ENCODE data around the gene MLXIPL.
"Not testable (repeated sequence)": the region's sequence is repeated elsewhere in the genome, so short reads cannot be mapped to it uniquely, and the experiment has no call there.

Gene MLXIPL

DNA sequence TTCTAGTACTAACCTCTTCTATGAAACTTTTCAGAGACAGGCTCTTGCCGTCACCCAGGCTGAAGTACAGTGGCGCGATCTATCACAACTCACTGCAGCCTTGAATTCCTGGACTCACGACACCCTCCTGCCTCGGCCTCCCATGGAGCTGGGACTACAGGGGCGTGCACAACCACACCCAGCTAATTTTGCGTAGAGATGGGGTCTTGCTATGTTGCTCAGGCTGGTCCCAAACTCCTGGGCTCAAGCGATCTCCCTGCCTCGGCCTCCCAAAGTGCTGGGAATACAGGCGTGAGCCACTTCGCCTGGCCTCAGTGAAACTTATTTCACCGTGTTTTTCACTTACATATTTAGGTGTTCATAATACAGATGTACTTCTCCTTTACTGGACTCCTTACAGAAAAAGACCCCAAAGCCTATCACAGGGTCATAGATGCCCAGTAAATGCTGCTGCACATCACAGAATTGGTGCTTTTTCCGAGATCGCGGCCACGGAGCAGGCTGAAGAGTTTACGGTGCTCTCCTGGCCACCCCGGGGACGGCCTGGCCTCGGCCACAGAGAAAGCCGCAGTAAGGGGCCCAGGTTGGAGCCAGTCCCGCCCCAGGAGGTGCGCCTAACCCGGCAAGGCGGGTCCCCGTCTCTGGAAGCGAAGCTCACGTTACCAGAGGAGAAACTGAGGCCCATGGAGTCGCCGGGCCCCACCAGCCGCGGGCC is 46.5 kb downstream of the MLXIPL start:
- no peak for FAIRE-seq

- no peak for FAIRE-seq
Measured at GRCh38 chr7:73573791-73574190, 50.5 kb downstream of the MLXIPL start.

DNA sequence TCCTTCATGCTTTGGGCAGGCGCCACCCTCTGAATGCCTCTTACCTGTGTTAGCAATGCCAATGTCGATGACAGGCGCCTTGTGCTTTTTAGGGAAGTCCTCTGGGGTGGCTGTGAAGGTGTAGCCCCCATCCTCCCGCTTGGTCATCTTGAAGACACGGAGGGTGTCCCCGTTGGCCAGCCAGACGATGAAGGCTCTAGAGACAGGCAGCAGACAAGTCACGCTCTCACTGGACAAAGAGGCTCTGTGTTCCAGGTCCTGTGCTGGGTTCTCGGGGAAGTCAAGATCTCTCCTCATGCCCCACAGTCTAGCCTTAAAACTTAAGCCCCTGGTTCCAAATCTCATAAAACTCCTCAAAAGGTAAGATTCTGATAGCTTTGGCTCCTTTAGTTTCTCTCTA is 51.0 kb downstream of the MLXIPL start:
- no peak for FAIRE-seq

GRCh38 chr7:73572767-73573186 is 51.5 kb downstream of the MLXIPL start:
- no peak for FAIRE-seq

DNA sequence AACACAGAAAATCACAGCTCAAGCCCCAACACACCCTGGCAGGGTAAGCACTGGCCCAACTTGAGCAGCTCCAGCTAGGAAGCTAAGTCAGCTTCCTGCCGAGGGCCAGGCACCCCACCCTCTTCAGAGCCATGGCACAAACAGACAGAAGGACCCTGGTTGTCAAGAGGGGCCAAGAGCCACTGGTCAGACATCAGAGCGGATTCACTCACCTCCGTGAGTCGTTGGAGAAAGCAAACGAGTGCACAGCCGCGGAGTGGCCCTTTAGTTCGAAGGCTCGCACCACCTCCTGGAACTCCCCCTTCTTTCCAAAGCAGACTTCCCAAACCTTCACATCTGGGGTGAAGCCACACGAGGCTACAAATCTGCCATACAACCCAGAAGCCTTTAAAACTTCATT is 53.3 kb downstream of the MLXIPL start:
- no peak for FAIRE-seq

DNA sequence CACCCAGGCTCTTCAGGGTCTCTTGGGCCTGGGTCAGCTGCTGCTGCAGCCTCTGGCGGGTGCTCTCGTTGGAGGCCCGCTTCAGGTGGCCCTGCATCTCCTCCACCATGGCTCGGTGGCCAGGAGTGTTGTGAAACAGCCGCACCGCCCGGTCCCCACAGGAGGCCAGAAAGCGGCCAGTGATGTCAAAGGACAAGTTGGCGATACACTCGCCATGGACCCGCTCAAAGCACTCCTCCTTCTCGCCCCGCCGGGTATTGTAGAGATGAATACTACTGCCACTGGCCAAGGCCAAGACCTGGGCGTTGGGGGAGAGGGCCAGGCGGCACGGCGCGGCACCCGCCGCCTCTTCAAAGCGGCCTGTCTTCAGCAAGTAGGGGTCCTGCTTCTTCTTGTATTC is 53.8 kb downstream of the MLXIPL start:
- FAIRE-seq, result no peak

- no peak for FAIRE-seq
Measured at GRCh38 chr7:73569042-73569608, 55.2 kb downstream of the MLXIPL start.

- no peak for FAIRE-seq
Measured at GRCh38 chr7:73567846-73568685, 56.3 kb downstream of the MLXIPL start.

GRCh38 chr7:73567140-73567539 is 57.2 kb downstream of the MLXIPL start:
- no peak for FAIRE-seq

DNA sequence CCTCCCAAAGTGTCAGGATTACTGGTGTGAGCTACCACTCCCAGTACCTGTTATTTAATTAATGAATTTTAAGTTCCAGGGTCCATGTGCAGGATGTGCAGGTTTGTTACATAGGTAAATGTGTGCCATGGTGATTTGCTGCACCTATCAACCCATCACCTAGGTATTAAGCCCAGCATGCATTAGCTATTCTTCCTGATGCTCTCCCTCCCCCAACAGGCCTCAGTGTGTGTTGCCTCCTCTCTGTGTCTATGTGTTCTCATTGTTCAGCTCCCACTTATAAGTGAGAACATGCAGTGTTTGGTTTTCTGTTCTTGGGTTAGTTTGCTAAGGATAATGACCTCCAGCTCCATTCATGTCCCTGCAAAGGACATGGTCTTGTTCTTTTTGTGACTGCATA is 57.9 kb downstream of the MLXIPL start:
- not testable (repeated sequence) for FAIRE-seq

GRCh38 chr7:73565675-73566340 is 58.5 kb downstream of the MLXIPL start:
- FAIRE-seq, result no peak

- no peak for FAIRE-seq
Measured at GRCh38 chr7:73560109-73560835, 64.0 kb downstream of the MLXIPL start.

DNA sequence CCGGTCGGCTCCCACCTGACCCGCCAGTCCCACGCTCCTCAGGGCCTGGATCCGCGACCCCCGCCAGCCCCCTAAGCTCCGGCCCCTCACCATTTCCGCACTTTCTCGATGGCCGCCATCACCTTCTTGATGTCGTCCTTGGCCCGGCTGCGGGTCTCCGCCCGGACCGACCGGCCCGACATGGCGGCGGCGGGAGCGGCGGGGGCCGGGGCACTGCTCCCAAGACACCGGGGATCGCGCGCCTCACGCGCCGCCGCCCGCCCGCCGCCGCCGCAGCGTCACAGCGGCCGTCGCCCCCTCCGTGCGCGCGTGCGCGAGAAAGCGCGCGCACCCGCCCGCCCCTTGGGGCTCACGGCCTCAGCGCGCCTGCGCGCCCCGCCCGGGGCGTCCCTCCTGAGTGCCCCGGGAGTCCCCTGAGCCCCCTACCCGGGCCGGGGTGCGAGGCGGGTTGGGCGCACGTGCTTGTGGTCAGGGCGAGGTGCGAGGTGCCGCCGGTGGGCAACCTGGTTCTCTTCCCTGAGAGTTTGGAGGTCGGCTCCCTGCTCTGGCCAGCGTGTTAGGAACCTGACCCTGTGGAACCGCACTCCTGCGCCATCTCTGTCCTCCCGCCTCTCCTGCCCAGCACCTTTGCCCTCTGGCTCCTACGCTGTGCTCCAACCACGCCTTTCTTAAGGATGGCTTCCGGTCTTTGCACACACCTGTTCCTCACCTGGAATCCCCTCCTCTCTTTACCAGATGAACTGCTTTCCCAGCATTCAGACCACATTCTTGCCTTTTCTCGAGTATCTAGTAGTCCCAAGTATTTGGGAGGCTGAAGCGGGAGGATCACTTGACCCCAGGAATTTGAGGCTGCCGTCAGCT is 66.7 kb downstream of the MLXIPL start, which contains the start of gene BCL7B:
Gene BCL7B (minus strand): TSS at position 294 of the 861 bp plus-strand sequence. CDS start 112 bp downstream, at position 182.
- FAIRE-seq, result no peak

GRCh38 chr7:73557108-73557396 is 67.3 kb downstream of the MLXIPL start:
- no peak for FAIRE-seq

DNA sequence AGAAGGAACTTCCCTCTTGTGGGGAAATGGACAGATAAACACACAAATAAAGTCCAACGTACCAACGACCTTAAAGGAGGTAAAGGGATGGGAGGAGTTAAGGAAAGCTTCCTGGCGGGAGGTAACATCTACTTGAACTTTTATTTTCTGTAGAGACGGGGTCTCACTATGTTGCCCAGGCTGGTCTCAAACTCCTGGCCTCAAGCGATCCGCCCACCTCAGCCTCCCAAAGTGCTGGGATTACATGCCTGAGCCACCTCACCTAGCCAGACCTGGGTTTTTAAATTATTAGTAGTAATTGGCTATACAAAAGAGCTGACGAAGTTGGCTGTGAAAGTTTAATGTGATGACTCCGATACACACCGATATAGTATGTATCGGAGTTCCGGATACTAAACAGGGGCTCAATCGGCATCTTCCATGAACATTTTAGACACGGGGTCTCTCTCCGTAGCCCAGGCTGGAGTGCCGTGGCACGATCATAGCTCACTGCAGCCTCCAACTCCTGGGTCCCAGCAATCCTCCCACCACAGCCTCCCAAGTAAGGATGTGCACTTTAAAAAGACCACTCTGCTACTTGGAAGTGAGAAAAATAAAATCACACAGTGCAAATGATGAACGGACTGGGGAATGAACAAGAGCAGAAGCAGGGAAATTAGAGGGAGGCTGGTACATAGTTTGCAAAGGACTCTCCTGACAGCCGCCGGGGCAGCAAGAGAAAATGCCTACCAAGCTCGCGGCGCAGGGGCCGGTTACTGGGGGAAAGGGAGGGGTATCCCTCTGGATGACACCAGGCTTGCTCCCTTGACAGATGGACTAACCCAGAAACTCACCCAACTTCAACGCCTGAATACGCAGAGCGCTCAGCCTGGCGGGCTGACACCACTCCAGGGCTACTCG is 67.9 kb downstream of the MLXIPL start:
- no peak for FAIRE-seq

DNA sequence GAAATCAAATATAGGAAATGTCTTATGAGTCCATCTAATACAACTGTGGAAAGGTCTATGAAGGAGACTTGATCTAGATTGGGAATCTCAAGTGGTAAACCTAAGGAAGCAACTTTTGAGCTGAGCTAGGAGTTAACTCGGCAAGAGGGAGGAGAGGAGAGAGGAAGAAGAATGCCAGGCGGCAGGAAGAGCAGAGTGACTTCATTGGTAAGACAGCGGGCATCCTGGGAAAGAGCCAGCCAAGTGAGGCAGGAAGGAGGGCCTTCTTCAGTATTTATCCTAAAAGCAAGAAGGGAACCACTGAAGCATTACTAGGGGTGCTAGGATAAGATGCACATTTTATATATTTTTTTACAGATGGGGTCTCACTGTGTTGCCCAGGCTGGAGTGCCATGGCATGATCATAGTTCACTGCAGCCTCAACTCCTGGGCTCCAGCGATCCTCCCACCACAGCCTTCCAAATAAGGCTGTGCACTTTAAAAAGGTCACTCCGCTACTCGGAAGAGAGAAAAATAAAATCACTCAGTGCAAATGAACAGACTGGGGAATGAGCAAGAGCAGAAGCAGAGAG is 68.8 kb downstream of the MLXIPL start:
- no peak for FAIRE-seq

- not testable (repeated sequence) for FAIRE-seq
Measured at GRCh38 chr7:73550093-73550492, 74.2 kb downstream of the MLXIPL start.

DNA sequence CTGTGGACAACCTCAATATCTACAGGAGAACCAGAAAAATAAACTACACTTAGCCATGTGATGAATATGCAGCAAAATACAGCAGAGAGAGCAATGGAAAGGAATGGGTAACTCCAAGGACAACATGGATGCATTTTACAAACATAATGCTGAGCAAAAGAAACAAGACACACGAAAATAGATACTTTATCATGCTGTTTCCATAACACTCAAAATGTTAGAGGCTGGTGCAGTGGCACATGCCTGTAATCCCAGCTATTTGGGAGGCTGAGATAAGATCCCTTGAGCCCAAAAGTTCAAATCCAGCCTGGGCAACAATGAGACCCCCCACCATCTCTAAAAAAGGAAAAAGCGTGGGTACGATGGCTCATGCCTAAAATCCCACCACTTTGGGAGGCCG is 75.1 kb downstream of the MLXIPL start:
- no peak for FAIRE-seq

DNA sequence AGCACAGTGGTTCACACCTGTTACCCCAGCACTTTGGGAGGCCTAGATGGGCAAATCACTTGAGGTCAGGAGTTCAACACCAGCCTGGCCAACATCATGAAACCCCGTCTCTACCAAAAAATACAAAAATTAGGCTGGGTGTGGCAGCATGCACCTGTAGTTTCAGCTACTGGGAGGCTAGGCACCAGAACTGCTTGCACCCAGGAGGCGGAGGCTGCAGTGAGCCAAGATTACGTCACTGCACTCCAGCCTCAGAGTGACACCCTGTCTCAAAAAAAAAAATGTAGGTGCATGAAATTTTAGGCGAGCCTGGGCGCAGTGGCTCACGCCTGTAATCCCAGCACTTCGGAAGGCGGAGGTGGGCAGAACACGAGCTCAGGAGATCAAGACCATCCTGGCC is 76.5 kb downstream of the MLXIPL start:
- no peak for FAIRE-seq

DNA sequence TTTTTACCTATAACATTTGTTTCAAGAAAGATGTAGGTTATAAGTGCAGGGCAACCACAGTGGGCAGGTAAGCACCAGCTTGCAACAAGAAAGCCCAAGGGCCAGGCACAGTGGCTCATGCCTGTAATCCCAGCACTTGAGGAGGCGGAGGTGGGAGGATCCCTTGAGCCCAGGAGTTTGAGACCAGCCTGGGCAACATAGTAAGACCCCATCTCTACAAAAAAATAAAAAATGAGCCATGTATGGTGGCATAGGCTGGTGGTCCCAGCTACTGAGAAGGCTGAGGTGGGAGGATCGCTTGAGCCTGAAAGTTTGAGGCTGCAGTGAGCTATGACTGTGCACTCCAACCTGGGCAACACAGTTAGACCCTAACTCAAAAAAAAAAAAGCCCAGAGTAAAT is 79.6 kb downstream of the MLXIPL start:
- no peak for FAIRE-seq

All from TTC549 (cell line).